NCI-H2171 treated with DMSO at 0.1 percent for 48 hours (cell line): ENCODE data around the gene STOX1.
"Not testable (repeated sequence)": the region's sequence is repeated elsewhere in the genome, so short reads cannot be mapped to it uniquely, and the experiment has no call there.

Source experiments
- DNase-seq: peaks from one replicate; lab custom pipeline; 2025; lab: John Stamatoyannopoulos, UW

Gene STOX1

GRCh38 chr10:68829952-68830351 is 2.6 kb downstream of the STOX1 start:
- DNase-seq, result no peak

- no peak for DNase-seq
These were observed 4.7 kb downstream of the STOX1 start for GRCh38 chr10:68831961-68832455.

GRCh38 chr10:68832601-68833000 is 5.3 kb downstream of the STOX1 start:
- DNase-seq, result no peak

GRCh38 chr10:68837626-68838322 is 10.4 kb downstream of the STOX1 start:
- DNase-seq, result no peak

- DNase-seq, result not testable (repeated sequence)
These were observed 13.3 kb downstream of the STOX1 start for GRCh38 chr10:68840650-68841049.

- DNase-seq, result no peak
These were observed 20.9 kb downstream of the STOX1 start for GRCh38 chr10:68848281-68848680.

GRCh38 chr10:68848806-68849205 is 21.5 kb downstream of the STOX1 start:
- no peak for DNase-seq

GRCh38 chr10:68856352-68856751 is 29.0 kb downstream of the STOX1 start:
- DNase-seq, result no peak

GRCh38 chr10:68857005-68857404 is 29.7 kb downstream of the STOX1 start:
- no peak for DNase-seq

GRCh38 chr10:68861253-68861652 is 33.9 kb downstream of the STOX1 start:
- no peak for DNase-seq

GRCh38 chr10:68864611-68865010 is 37.3 kb downstream of the STOX1 start:
- DNase-seq, result no peak

GRCh38 chr10:68868173-68868572 is 40.8 kb downstream of the STOX1 start:
- not testable (repeated sequence) for DNase-seq

GRCh38 chr10:68869623-68870022 is 42.3 kb downstream of the STOX1 start:
- DNase-seq, result no peak

GRCh38 chr10:68870061-68870460 is 42.7 kb downstream of the STOX1 start:
- DNase-seq, result no peak

GRCh38 chr10:68870545-68871104 is 43.3 kb downstream of the STOX1 start:
- DNase-seq, result no peak

GRCh38 chr10:68871105-68871711 is 43.9 kb downstream of the STOX1 start:
- DNase-seq, result peak; percentile 51

GRCh38 chr10:68871731-68872342 is 44.5 kb downstream of the STOX1 start:
- DNase-seq, result peak; percentile 95

- no peak for DNase-seq
These were observed 49.2 kb downstream of the STOX1 start for GRCh38 chr10:68876246-68877138.

- no peak for DNase-seq
These were observed 50.3 kb downstream of the STOX1 start for GRCh38 chr10:68877482-68878110.

GRCh38 chr10:68878496-68878895 is 51.2 kb downstream of the STOX1 start:
- no peak for DNase-seq

GRCh38 chr10:68879628-68880027 is 52.3 kb downstream of the STOX1 start:
- no peak for DNase-seq
